Measurements from ENCODE around the gene GTPBP2. TPM values are rescaled to one million over a fixed set of nuclear protein-coding genes. Genes with fewer than 3 reads are reported as not detected.

Gene GTPBP2
- total and polyA plus RNA-seq, 2 of the 13 experiments (the other 11 are each of a cell fraction or from before 2014, with no cell fraction given) = 26.9 to 88.2 TPM

GRCh38 chr6:43629505-43630300, 639 bp upstream of the GTPBP2 start (continued):
- TF ChIP-seq DPF2 (CRISPR knock-in tag; IDR thresholded peaks at IDR 0.05; ENCODE audit: borderline replicate concordance, low read depth) = 0 out of 2 replicates have a peak, but pooled peaks have one; percentile 35
- no peak; the same call in 1 of the 2 replicates for TF ChIP-seq ZNF790 (CRISPR knock-in tag; IDR thresholded peaks at IDR 0.05; ENCODE audit: borderline replicate concordance)
- TF ChIP-seq SCMH1 (CRISPR knock-in tag; IDR thresholded peaks at IDR 0.05; ENCODE audit: borderline replicate concordance) = no peak
- TF ChIP-seq MXD3 (CRISPR knock-in tag; IDR thresholded peaks at IDR 0.05) = peak; percentile 63
- peak; percentile 94 for TF ChIP-seq ZC3H4 (CRISPR knock-in tag; IDR thresholded peaks at IDR 0.05; ENCODE audit: borderline replicate concordance)
- peak; percentile 38; the same call in 1 of the 2 replicates for TF ChIP-seq HOXD1 (CRISPR knock-in tag; IDR thresholded peaks at IDR 0.05)
- TF ChIP-seq STAG1 (CRISPR knock-in tag; IDR thresholded peaks at IDR 0.05) = no peak
- TF ChIP-seq MLLT10 (CRISPR knock-in tag; IDR thresholded peaks at IDR 0.05) = no peak
- TF ChIP-seq ZNF512 (CRISPR knock-in tag; IDR thresholded peaks at IDR 0.05) = no peak
- TF ChIP-seq DBP (CRISPR knock-in tag; IDR thresholded peaks at IDR 0.05; ENCODE audit: not compliant biosample characterization) = peak; percentile 81
- TF ChIP-seq JUNB (CRISPR knock-in tag; IDR thresholded peaks at IDR 0.05; ENCODE audit: borderline replicate concordance) = no peak
- TF ChIP-seq KDM3A (CRISPR knock-in tag; IDR thresholded peaks at IDR 0.05; ENCODE audit: low read depth) = no peak; the same call in none of the 2 replicates
- peak; percentile 87 for TF ChIP-seq ZNF687 (CRISPR knock-in tag; IDR thresholded peaks at IDR 0.05)
- TF ChIP-seq CENPBD1 (CRISPR knock-in tag; IDR thresholded peaks at IDR 0.05; ENCODE audit: borderline replicate concordance, low read depth) = no peak
- no peak for TF ChIP-seq REST (IDR thresholded peaks at IDR 0.05; ENCODE audit: borderline replicate concordance in 1 of 2, low read depth in 1 of 2, low read length in 2 of 2)
